ENCODE results near the gene EFCAB10. TPM values are rescaled to one million over a fixed set of nuclear protein-coding genes. Genes with fewer than 3 reads are reported as not detected.
A peak's percentile ranks its signal among the peaks of the same experiment; 100 is the strongest.

Gene EFCAB10
- total and polyA plus RNA-seq, 2 of the 13 experiments (the other 11 are each of a cell fraction or from before 2014, with no cell fraction given), result 0.40 TPM; not detected in 1

DNA sequence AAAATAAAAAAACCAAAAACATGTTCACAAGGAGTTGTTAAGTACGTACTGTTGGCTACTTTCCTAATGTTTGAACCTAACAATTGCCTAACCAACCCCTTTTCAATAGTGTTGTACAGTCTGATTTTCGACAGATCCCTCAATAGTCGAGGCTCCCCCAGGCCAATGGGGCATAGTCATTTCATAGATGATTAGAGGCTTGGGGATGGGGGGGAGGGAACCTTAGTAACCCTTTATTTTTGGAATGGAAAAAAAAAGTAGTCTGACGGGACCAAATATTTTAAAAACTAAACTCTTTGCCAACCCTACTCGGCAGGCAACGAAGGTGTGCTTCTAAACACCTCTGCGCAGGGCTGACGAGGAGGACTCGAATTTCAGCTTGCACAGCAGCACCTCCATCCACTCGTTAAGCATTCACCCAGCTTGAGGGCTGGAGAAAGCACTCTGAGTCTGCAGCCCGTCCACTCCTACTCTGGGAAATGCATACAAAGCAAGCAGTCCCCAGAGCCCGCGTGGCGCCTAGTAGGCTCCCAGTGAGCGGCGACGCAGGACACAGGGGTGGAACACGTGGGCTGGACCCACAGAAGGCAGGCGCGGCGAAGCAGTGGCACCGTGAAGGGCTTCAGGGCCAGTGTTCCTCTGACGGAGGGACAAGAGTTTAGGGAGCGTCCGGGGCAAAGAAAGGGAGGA lies 60.1 kb downstream of the EFCAB10 start (continued):
- TF ChIP-seq ARID5B (CRISPR knock-in tag; IDR thresholded peaks at IDR 0.05), result 0 out of 2 replicates have a peak, but pooled peaks have one; percentile 13
- TF ChIP-seq, protein P1, sequence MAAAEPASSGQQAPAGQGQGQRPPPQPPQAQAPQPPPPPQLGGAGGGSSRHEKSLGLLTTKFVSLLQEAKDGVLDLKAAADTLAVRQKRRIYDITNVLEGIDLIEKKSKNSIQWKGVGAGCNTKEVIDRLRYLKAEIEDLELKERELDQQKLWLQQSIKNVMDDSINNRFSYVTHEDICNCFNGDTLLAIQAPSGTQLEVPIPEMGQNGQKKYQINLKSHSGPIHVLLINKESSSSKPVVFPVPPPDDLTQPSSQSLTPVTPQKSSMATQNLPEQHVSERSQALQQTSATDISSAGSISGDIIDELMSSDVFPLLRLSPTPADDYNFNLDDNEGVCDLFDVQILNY (CRISPR knock-in tag; conservative IDR thresholded peaks at IDR 0.05), result 0 out of 2 replicates have a peak, but pooled peaks have one; percentile 8
- no peak for TF ChIP-seq STAG1 (CRISPR knock-in tag; IDR thresholded peaks at IDR 0.05)
- TF ChIP-seq ATF5 (CRISPR knock-in tag; IDR thresholded peaks at IDR 0.05; ENCODE audit: low read depth), result no peak
- 0 out of 2 replicates have a peak, but pooled peaks have one; percentile 30 for TF ChIP-seq THAP9 (CRISPR knock-in tag; IDR thresholded peaks at IDR 0.05; ENCODE audit: borderline replicate concordance)
- TF ChIP-seq FIP1L1 (IDR thresholded peaks at IDR 0.05; ENCODE audit: borderline replicate concordance, insufficient read depth, low read depth, low read length), result no peak
- TF ChIP-seq CERS6 (CRISPR knock-in tag; IDR thresholded peaks at IDR 0.05), result no peak
- TF ChIP-seq, protein P2, sequence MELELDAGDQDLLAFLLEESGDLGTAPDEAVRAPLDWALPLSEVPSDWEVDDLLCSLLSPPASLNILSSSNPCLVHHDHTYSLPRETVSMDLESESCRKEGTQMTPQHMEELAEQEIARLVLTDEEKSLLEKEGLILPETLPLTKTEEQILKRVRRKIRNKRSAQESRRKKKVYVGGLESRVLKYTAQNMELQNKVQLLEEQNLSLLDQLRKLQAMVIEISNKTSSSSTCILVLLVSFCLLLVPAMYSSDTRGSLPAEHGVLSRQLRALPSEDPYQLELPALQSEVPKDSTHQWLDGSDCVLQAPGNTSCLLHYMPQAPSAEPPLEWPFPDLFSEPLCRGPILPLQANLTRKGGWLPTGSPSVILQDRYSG (CRISPR knock-in tag; IDR thresholded peaks at IDR 0.05), result 0 out of 2 replicates have a peak, but pooled peaks have one; percentile 21
- peak; percentile 30; the same call in 1 of the 2 replicates for TF ChIP-seq BORCS8-MEF2B (CRISPR knock-in tag; IDR thresholded peaks at IDR 0.05)
- TF ChIP-seq RELA (CRISPR knock-in tag; IDR thresholded peaks at IDR 0.05), result no peak
- no peak for TF ChIP-seq ATF7-NPFF (CRISPR knock-in tag; IDR thresholded peaks at IDR 0.05; ENCODE audit: low read depth)
- TF ChIP-seq, protein P3, sequence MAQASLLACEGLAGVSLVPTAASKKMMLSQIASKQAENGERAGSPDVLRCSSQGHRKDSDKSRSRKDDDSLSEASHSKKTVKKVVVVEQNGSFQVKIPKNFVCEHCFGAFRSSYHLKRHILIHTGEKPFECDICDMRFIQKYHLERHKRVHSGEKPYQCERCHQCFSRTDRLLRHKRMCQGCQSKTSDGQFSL (CRISPR knock-in tag; IDR thresholded peaks at IDR 0.05), result 0 out of 2 replicates have a peak, but pooled peaks have one; percentile 58
- TF ChIP-seq, protein P4, sequence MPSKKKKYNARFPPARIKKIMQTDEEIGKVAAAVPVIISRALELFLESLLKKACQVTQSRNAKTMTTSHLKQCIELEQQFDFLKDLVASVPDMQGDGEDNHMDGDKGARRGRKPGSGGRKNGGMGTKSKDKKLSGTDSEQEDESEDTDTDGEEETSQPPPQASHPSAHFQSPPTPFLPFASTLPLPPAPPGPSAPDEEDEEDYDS (CRISPR knock-in tag; IDR thresholded peaks at IDR 0.05), result 0 out of 2 replicates have a peak, but pooled peaks have one; percentile 8
- TF ChIP-seq MED13 (CRISPR knock-in tag; IDR thresholded peaks at IDR 0.05), result 0 out of 2 replicates have a peak, but pooled peaks have one; percentile 11
- TF ChIP-seq HNRNPL (IDR thresholded peaks at IDR 0.05; ENCODE audit: low read depth, low read length), result no peak
- peak; percentile 89 for TF ChIP-seq MYC (CRISPR knock-in tag; IDR thresholded peaks at IDR 0.05; ENCODE audit: borderline replicate concordance)
